Endothelial cell of umbilical vein (primary cell): Measurements from ENCODE around the gene INHBE.
"Not testable (repeated sequence)": the region's sequence is repeated elsewhere in the genome, so short reads cannot be mapped to it uniquely, and the experiment has no call there.

Source experiments
- CTCF ChIP-seq, 2 donors: IDR thresholded peaks; 1 replicate in 1 of 2; 2 replicates in 1 of 2; pipeline ENCODE4 v1.5.1; 2011; ENCODE audit warnings: low read length in 2 of 2, mild to moderate bottlenecking in 2 of 2, moderate library complexity in 2 of 2, control low read depth in 1 of 2, inconsistent platforms in 1 of 2, low read depth in 1 of 2; ENCODE audit not compliant: insufficient read depth in 1 of 2; ENCODE audit errors: extremely low read depth in 1 of 2
- EZH2 ChIP-seq: IDR thresholded peaks from 2 replicates; pipeline ENCODE4 v1.6.1; 2012; ENCODE audit warnings: borderline replicate concordance, low read depth, mild to moderate bottlenecking, moderate library complexity, low read length, inconsistent platforms; ENCODE audit not compliant: severe bottlenecking
- GATA2 ChIP-seq: IDR thresholded peaks from 2 replicates; pipeline ENCODE4 v1.7.0; 2011; ENCODE audit warnings: low read depth, mild to moderate bottlenecking, moderate library complexity, mixed read lengths, low read length; ENCODE audit not compliant: insufficient read length, insufficient read depth
- JUN ChIP-seq: IDR thresholded peaks from 2 replicates; pipeline ENCODE4 v1.6.1; 2011; ENCODE audit warnings: borderline replicate concordance, low read depth; ENCODE audit not compliant: insufficient read length, insufficient read depth
- MAX ChIP-seq: IDR thresholded peaks from 2 replicates; pipeline ENCODE4 v1.6.1; 2011; ENCODE audit not compliant: insufficient read depth, insufficient read length
- MYC ChIP-seq: IDR thresholded peaks from one replicate; pipeline ENCODE4 v1.6.1; 2011; ENCODE audit warnings: mild to moderate bottlenecking, low read depth, low read length
- POLR2A ChIP-seq: IDR thresholded peaks from 2 replicates; pipeline ENCODE4 v1.6.1; 2012; ENCODE audit warnings: low read depth, mild to moderate bottlenecking, control low read depth, low read length
- POLR2AphosphoS5 ChIP-seq: IDR thresholded peaks from 2 replicates; pipeline ENCODE4 v1.6.1; 2012; ENCODE audit warnings: low read depth, mild to moderate bottlenecking, control low read depth, low read length, moderate library complexity; ENCODE audit not compliant: insufficient read depth

- TF ChIP-seq MYC; POLR2A; POLR2AphosphoS5; EZH2; CTCF (IDR thresholded peaks at IDR 0.05; ENCODE audit: extremely low read depth in 1 of 2, insufficient read depth in 1 of 2, low read depth in 1 of 2, low read length in 2 of 2); MAX; JUN; GATA2: not testable (repeated sequence)
Observed at GRCh38 chr12:57506541-57506940, 51.4 kb downstream of the INHBE start.
